ENCODE results near the gene COX18. TPM values are rescaled to one million over a fixed set of nuclear protein-coding genes. Genes with fewer than 3 reads are reported as not detected.
A peak's percentile ranks its signal among the peaks of the same experiment; 100 is the strongest.

Gene COX18
- 10 to 100 TPM; 16.7 to 24.5 (median 22.1) TPM for total RNA-seq

DNA sequence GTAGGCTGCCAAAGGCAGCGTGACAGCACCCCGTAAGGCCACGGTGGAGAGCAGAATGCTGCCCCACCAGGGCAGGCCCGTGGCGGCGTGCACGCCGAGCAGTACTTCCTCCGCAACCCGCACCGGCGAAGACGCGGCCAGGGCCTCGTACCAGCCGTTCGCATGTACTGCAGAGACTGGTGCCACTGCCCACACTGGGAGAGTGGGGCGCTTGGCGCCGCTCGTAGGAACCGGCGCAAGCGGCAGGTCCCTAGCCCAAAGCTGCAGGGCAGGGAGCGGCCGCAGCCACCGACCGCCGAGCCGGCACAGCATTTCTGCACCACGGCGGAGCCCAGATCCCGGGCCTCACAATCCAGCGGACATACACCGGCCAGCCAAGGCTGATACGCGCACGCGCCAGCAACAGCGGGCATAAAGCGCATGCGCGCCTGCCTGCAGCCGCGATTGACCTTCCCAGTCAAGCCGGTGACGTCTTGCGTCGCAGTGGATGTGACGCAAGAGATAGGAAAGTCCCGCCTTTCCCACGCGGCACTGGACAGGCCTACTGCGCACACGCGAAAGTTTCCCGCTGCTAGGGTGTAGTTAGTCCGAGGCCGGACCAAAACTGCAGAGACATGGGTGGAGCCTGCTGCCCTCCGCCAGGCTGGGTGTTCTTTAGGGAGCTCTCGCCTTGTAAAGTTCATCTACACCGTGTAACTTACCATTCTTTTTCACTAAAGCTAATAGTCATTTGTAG lies at the start of gene COX18:
COX18 (minus strand) TSS at position 379 of the 736 bp plus-strand sequence; CDS start at position 312, 67 bp downstream.
- peak; percentile 94 to 96 for DNase-seq (ENCODE audit: low spot score in 2 of 2)
- Histone ChIP-seq H3K36me3 (peaks cover 0 to 11% (median 0%) of the 10 kb centered on the region in 3 donors), H3K27ac (peak within 1 kb of the TSS; percentile 78 to 94 (median 91)), H3K4me3 (peak within 1 kb of the TSS; percentile 69 to 87 (median 82)), H3K9me3 (no peaks in the 10 kb centered on the region), H3K4me1 (peaks cover 0 to 36% (median 8%) of the 10 kb centered on the region in 4 donors), H3K27me3 (no peaks in the 10 kb centered on the region)
- TF ChIP-seq EP300 (IDR thresholded peaks at IDR 0.05) (peak; percentile 95 to 96), POLR2A (IDR thresholded peaks at IDR 0.05) (peak in 1 of 2 donors; percentile 85), CTCF (IDR thresholded peaks at IDR 0.05) (peak in 2 of 5 experiments; percentile 9 to 45)
- 0 to 1% methylated on average over 31 to 54 of the region's 62 CpGs for WGBS, 2 donors

- Histone ChIP-seq H3K9me3 (no peaks in the 10 kb centered on the region), H3K27me3 (no peaks in the 10 kb centered on the region), H3K4me1 (no peaks in the 10 kb centered on the region), H3K27ac (no peak overlapping the region), H3K4me3 (no peak overlapping the region), H3K36me3 (peaks cover 0 to 85% (median 8%) of the 10 kb centered on the region in 3 donors)
- TF ChIP-seq CTCF (IDR thresholded peaks at IDR 0.05) (no peak), EP300 (IDR thresholded peaks at IDR 0.05) (no peak), POLR2A (IDR thresholded peaks at IDR 0.05) (no peak)
- 89 to 96% methylated on average over 4 of the region's 4 CpGs for WGBS, 2 donors
- DNase-seq (ENCODE audit: low spot score in 2 of 2): no peak
Measured at GRCh38 chr4:73109493-73109892, 40.0 kb upstream of the COX18 start.

GRCh38 chr4:73104695-73105094 lies 35.2 kb upstream of the COX18 start:
- Histone ChIP-seq H3K9me3 (no peaks in the 10 kb centered on the region), H3K4me3 (no peak overlapping the region), H3K4me1 (no peaks in the 10 kb centered on the region), H3K27me3 (no peaks in the 10 kb centered on the region), H3K27ac (no peak overlapping the region), H3K36me3 (peaks cover 0 to 82% (median 8%) of the 10 kb centered on the region in 3 donors)
- no peak for DNase-seq (ENCODE audit: low spot score in 2 of 2)
- no peak for TF ChIP-seq CTCF (IDR thresholded peaks at IDR 0.05)
- no peak for TF ChIP-seq EP300 (IDR thresholded peaks at IDR 0.05)
- 91 to 95% methylated on average over 5 of the region's 5 CpGs for WGBS, 2 donors

- Histone ChIP-seq H3K27ac (no peak overlapping the region), H3K36me3 (peaks cover 0 to 82% (median 8%) of the 10 kb centered on the region in 3 donors), H3K4me3 (no peak overlapping the region), H3K9me3 (no peaks in the 10 kb centered on the region), H3K27me3 (no peaks in the 10 kb centered on the region), H3K4me1 (no peaks in the 10 kb centered on the region)
- 80 to 82% methylated on average over 8 of the region's 8 CpGs for WGBS, 2 donors
- TF ChIP-seq POLR2A (IDR thresholded peaks at IDR 0.05) (no peak), EP300 (IDR thresholded peaks at IDR 0.05) (no peak), CTCF (IDR thresholded peaks at IDR 0.05) (no peak)
- DNase-seq (ENCODE audit: low spot score in 2 of 2): no peak
Measured at GRCh38 chr4:73103799-73104503, 34.4 kb upstream of the COX18 start.

DNA sequence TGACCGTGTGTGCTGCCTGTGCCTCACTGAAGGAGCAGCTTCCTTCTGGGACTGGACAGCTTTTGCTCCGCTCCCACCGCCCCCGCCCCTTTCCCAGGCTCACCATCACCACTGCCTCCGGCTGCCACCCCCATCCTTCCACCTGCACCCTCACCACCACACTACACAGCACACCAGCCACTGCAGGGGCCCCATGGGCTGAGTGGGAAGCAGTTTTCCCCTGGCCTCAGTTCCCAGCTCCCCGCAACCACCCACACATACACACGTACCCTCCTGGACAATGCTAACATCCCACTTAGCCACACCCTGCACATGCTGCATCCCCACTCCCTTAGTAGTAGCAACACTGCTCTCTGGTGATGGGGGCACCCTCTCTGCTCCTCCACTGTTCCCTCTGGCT lies 29.6 kb upstream of the COX18 start:
- Histone ChIP-seq H3K36me3 (peaks cover 0 to 87% (median 0%) of the 10 kb centered on the region in 3 donors), H3K4me3 (no peak overlapping the region), H3K4me1 (no peaks in the 10 kb centered on the region), H3K9me3 (no peaks in the 10 kb centered on the region), H3K27ac (no peak overlapping the region), H3K27me3 (no peaks in the 10 kb centered on the region)
- TF ChIP-seq EP300 (IDR thresholded peaks at IDR 0.05) (no peak), CTCF (IDR thresholded peaks at IDR 0.05) (no peak), POLR2A (IDR thresholded peaks at IDR 0.05) (no peak)
- no peak for DNase-seq (ENCODE audit: low spot score in 2 of 2)
- WGBS, 2 donors: 71 to 87% methylated on average over 5 to 7 of the region's 7 CpGs

Data from tibial nerve (tissue), 4 donors.